BLaER1 treated with 17β-estradiol and CSF1 and Interleukin-3, amounts not matched to agents 10 nM and 100 nM (cell line): ENCODE data around the gene KCNS1.
A peak's percentile ranks its signal among the peaks of the same experiment; 100 is the strongest.

Experiments used
- H3K27ac ChIP-seq, 11 experiments: shearing (Covaris generic); formaldehyde crosslinking; 2 replicates each; pipeline ENCODE4 v1.8.1; 2022
- H3K27me3 ChIP-seq, 11 experiments: shearing (Covaris generic); formaldehyde crosslinking; 2 replicates each; pipeline ENCODE4 v1.8.1; 2022
- H3K36me3 ChIP-seq, 11 experiments: shearing (Covaris generic); formaldehyde crosslinking; 2 replicates each; pipeline ENCODE4 v1.8.1; 2022
- H3K4me1 ChIP-seq, 10 experiments: shearing (Covaris generic); formaldehyde crosslinking; 2 replicates each; pipeline ENCODE4 v1.8.1; 2022
- H3K4me2 ChIP-seq, 11 experiments: shearing (Covaris generic); formaldehyde crosslinking; 2 replicates each; pipeline ENCODE4 v1.8.1; 2022
- H3K4me3 ChIP-seq, 10 experiments: shearing (Covaris generic); formaldehyde crosslinking; 2 replicates each; pipeline ENCODE4 v1.8.1; 2022
- H3K9ac ChIP-seq, 11 experiments: shearing (Covaris generic); formaldehyde crosslinking; 2 replicates each; pipeline ENCODE4 v1.8.1; 2022
- H3K9me3 ChIP-seq, 11 experiments: shearing (Covaris generic); formaldehyde crosslinking; replicated peaks in 1 of 11; 2 replicates each; pipeline ENCODE4 v1.8.1; 2022
- H4K20me1 ChIP-seq, 11 experiments: shearing (Covaris generic); formaldehyde crosslinking; 2 replicates each; pipeline ENCODE4 v1.8.1; 2022
- Cebpa-rat ChIP-seq, 11 experiments: shearing (Covaris generic); IDR thresholded peaks; 2 replicates each; pipeline ENCODE4 v1.8.1; 2022

KCNS1 gene

DNA sequence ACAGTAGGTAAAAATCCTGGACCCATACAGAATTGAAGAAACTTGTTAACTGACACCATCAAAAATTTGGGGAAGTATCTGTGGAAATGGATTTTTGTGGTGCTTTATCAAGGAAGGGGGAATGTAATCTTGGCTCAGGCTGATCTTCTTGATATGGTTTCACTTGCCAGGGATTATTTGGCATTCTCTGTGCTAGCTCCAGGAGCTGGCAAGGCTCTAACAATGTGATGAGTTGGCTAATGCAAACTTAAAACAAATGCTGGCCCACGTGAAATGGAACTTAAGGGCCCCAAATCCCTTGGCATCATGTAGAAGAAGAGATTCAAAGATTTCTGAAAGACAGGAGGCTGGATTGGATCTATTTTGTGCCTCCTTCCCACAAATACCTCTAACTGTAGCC, 13.1 kb downstream of the KCNS1 start:
- Histone ChIP-seq H3K9ac (no peak overlapping the region), H3K27me3 (no peaks in the 10 kb centered on the region), H3K36me3 (peaks cover 2 to 31% (median 12%) of the 10 kb centered on the region in 11 experiments; a peak in 20 of 22 replicates), H4K20me1 (no peaks in the 10 kb centered on the region), H3K4me1 (peaks cover 7 to 27% (median 22%) of the 10 kb centered on the region in 10 experiments; a peak in 17 of 20 replicates), H3K4me3 (no peak overlapping the region), H3K9me3 (peaks cover under 1 to 7% (median 3%) of the 10 kb centered on the region in 11 experiments; a peak in 18 of 22 replicates), H3K27ac (no peak overlapping the region), H3K4me2 (0 out of 22 replicates have a peak overlapping the region, but pooled peaks of 1 of the 11 experiments have one; percentile 27)
- no peak for TF ChIP-seq Cebpa-rat (IDR thresholded peaks at IDR 0.05)

DNA sequence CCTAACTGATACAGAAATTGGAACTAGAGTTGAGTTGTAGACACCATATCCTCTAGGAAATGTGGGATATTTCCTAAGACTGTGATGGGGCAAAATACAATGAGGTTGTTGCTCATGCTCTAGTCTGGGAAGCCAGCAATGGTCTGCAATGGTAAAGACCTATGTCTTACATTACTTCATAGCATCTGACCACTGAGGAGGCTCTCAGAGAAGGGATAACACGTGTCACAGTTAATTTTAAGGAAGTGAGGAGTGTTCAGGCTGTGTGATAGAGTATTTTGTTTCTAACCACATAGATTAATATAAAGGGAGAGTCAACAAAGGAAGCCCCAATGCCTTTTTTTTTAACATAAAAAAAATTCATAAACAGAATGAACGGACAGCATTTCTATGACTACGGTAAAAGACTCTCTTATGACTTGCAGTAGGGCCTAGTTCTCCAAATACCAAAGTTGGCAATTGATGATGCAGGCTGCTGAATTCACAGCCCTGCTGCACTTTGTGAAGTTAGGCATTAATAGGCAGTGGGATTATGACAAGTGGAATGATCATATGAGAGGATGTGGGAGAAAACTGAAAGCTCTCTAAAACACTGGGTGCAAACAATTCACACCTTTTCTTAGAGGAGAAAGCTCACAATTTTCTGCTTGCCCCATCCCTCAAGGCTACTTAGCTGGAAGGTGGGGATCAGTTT, 13.7 kb downstream of the KCNS1 start:
- H3K27me3 ChIP-seq, result no peaks in the 10 kb centered on the region
- peaks cover 6 to 13% (median 8%) of the 10 kb centered on the region in 11 experiments; a peak in 21 of 22 replicates for H3K9me3 ChIP-seq
- no peak overlapping the region for H3K9ac ChIP-seq
- no peaks in the 10 kb centered on the region for H4K20me1 ChIP-seq
- peaks cover 7 to 27% (median 22%) of the 10 kb centered on the region in 10 experiments; a peak in 17 of 20 replicates for H3K4me1 ChIP-seq
- H3K4me3 ChIP-seq, result no peak overlapping the region
- H3K27ac ChIP-seq, result no peak overlapping the region
- H3K4me2 ChIP-seq, result peak overlapping the region in 1 of 11 experiments; percentile 27; a peak in 1 of 22 replicates
- H3K36me3 ChIP-seq, result peaks cover 8 to 37% (median 17%) of the 10 kb centered on the region in 11 experiments
- TF ChIP-seq Cebpa-rat (IDR thresholded peaks at IDR 0.05), result no peak

DNA sequence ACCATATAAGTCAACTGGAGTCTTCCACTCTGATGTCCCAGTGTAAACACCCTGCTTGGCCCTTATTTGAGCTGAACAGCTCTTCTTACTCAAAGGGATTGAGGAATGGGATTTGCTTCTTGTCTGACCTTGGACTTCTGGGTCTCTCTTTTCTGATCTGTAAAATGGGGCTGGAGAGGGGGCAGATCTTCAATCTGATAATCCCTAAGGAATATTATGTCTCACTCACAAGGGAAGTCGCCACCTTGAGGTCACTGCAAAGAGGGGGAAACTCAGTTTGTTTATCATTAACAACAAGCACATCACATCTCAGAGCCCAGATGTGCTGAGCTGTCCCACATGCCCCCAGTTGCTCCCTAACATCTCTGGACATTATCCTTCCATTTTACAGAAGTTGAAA, 15.1 kb downstream of the KCNS1 start:
- H3K4me2 ChIP-seq, result peak overlapping the region in 3 of 11 experiments; percentile 5 to 51 (median 23); a peak in 4 of 22 replicates
- no peaks in the 10 kb centered on the region for H3K27me3 ChIP-seq
- H3K9me3 ChIP-seq, result peaks cover 17 to 24% (median 18%) of the 10 kb centered on the region in 11 experiments
- peaks cover 21 to 51% (median 31%) of the 10 kb centered on the region in 11 experiments for H3K36me3 ChIP-seq
- H3K27ac ChIP-seq, result no peak overlapping the region
- no peak overlapping the region for H3K9ac ChIP-seq
- TF ChIP-seq Cebpa-rat (IDR thresholded peaks at IDR 0.05), result no peak
- no peak overlapping the region for H3K4me3 ChIP-seq
- no peaks in the 10 kb centered on the region for H4K20me1 ChIP-seq
- H3K4me1 ChIP-seq, result peaks cover 0 to 15% (median 12%) of the 10 kb centered on the region in 10 experiments; a peak in 16 of 20 replicates

DNA sequence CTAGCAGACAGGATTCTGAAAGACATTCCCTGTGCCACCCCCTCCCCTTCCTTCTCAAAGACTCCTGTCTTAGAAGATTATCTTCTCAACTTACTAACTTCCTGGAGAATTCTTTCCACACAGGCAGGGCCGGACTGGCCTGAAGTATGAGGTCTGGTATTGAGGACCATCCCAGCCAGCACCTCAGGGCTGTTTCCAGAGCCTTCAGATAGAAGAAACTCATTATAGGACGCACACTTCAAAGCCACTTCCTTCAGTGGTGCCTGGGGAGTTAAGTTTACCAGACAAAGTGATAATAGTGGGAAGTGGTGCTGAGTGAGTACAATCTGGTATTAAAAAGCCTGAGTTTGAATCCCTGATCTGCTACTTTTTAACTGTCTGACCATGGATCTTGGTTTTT, 15.6 kb downstream of the KCNS1 start:
- H3K9ac ChIP-seq, result no peak overlapping the region
- H3K9me3 ChIP-seq, result peaks cover 17 to 24% (median 18%) of the 10 kb centered on the region in 11 experiments
- no peak overlapping the region for H3K27ac ChIP-seq
- H3K36me3 ChIP-seq, result peaks cover 26 to 56% (median 37%) of the 10 kb centered on the region in 11 experiments
- no peaks in the 10 kb centered on the region for H3K27me3 ChIP-seq
- no peak for TF ChIP-seq Cebpa-rat (IDR thresholded peaks at IDR 0.05)
- H3K4me2 ChIP-seq, result peak overlapping the region in 6 of 11 experiments; percentile 5 to 51 (median 28); a peak in 8 of 22 replicates
- H4K20me1 ChIP-seq, result no peaks in the 10 kb centered on the region
- H3K4me3 ChIP-seq, result no peak overlapping the region
- H3K4me1 ChIP-seq, result peaks cover 0 to 13% (median 10%) of the 10 kb centered on the region in 10 experiments; a peak in 14 of 20 replicates

DNA sequence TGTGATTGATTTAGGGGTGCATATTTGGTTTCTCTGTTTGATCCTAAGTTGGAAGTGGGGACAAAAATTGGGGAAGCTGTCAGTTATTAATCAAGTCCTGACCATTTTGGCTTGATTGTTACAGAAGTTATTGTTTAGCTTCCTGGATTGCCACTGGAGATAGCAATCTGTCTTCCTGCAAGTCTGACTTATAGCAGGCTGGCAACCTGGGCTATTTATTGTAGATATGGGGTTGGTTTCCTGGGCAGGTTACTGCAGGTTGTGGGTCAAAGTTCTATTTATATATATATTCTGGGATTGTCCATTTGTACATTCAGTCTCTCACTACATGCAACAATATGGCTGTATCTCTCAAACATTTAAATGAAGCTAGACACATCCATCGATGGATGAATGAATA, 17.8 kb downstream of the KCNS1 start:
- Histone ChIP-seq H3K27me3 (no peaks in the 10 kb centered on the region), H3K27ac (no peak overlapping the region), H3K9ac (no peak overlapping the region), H4K20me1 (no peaks in the 10 kb centered on the region), H3K4me3 (no peak overlapping the region), H3K36me3 (peaks cover 48 to 74% (median 59%) of the 10 kb centered on the region in 11 experiments), H3K9me3 (peaks cover 17 to 24% (median 18%) of the 10 kb centered on the region in 11 experiments), H3K4me2 (no peak overlapping the region), H3K4me1 (peaks cover 0 to 13% (median 10%) of the 10 kb centered on the region in 10 experiments; a peak in 14 of 20 replicates)
- no peak for TF ChIP-seq Cebpa-rat (IDR thresholded peaks at IDR 0.05)

DNA sequence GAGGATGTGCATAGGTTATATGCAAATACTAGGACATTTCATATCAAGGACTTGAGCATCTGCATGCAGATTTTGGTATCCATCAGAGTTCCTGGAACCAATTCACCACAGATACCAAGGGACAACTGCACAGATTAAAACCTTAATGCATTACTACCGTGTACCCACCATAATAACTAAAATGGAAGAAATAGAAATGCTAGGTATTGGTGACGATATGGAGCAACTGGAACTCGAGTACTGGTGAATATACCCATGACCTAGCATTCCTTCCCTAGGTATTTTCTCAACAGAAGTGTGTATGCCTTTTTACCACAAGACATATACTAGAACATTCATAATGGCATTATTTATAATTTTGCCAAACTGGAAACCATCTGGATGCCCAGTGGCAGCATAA, 18.5 kb downstream of the KCNS1 start:
- Histone ChIP-seq H4K20me1 (peaks cover 0 to 2% (median 0%) of the 10 kb centered on the region in 11 experiments; a peak in 1 of 22 replicates), H3K9me3 (peaks cover 17 to 24% (median 18%) of the 10 kb centered on the region in 11 experiments), H3K4me3 (no peak overlapping the region), H3K27ac (no peak overlapping the region), H3K9ac (no peak overlapping the region), H3K36me3 (peaks cover 54 to 81% (median 65%) of the 10 kb centered on the region in 11 experiments), H3K4me1 (peaks cover 0 to 13% (median 10%) of the 10 kb centered on the region in 10 experiments; a peak in 14 of 20 replicates), H3K27me3 (no peaks in the 10 kb centered on the region), H3K4me2 (no peak overlapping the region)
- TF ChIP-seq Cebpa-rat (IDR thresholded peaks at IDR 0.05), result no peak

DNA sequence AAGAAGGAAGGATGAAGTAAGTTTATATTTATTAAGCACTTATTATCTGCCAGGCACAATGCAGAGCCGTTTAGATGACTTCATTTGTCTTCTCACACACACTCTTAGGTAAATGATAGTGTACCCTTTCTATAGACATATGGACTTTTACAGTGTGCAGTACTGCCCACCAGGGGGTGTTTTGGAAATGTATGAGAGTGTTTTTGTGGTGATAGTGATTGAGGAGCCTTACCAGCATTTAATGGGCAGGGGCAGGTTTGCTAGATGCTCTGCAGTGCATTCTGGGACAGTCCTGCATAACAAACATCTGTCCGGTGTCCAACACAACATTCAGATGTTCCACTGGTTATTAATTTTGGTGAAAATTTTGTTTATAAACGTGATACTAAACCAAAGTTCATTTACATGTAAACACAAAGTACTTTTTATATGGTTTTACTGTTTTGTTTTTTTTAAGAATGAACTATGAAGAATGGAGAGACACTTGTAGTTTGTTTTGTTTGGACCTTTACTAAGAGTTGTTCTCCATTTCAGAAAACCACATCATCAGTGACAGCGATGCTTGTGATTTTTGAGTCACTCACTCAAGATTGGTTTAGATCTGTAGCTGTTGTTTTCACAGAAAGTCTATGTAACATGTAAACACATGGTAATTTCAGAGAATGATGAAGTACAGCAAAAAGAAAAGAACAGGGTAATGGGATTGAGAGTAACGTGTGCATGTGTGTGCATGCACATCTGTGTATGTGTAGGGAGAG, 19.9 kb downstream of the KCNS1 start:
- Histone ChIP-seq H3K9ac (no peak overlapping the region), H3K9me3 (peaks cover 17 to 21% (median 18%) of the 10 kb centered on the region in 11 experiments), H3K4me3 (no peak overlapping the region), H3K27me3 (no peaks in the 10 kb centered on the region), H3K4me1 (peaks cover 0 to 12% (median 8%) of the 10 kb centered on the region in 10 experiments; a peak in 10 of 20 replicates), H4K20me1 (peaks cover 0 to 6% (median 0%) of the 10 kb centered on the region in 11 experiments; a peak in 1 of 22 replicates), H3K36me3 (peaks cover 68 to 87% (median 74%) of the 10 kb centered on the region in 11 experiments), H3K4me2 (no peak overlapping the region), H3K27ac (no peak overlapping the region)
- TF ChIP-seq Cebpa-rat (IDR thresholded peaks at IDR 0.05), result no peak

DNA sequence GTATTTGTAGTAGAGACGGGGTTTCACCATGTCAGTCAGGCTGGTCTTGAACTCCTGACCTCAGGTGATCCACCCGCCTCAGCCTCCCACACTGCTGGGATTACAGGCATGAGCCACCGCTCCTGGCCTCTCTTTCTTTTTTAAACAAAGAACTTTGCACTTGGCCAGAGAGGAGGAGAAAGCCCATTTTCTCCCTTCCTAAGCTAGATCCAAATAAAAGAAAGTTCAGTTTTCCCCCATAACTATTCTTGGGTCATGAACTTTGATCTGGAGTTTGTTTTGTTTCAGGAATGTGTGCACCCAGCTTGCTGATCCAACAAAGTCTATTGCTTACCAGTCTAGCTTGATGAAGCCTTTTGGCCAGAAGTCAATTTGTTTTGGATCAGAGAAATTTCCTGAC, 23.4 kb downstream of the KCNS1 start:
- H3K27ac ChIP-seq, result no peak overlapping the region
- no peak overlapping the region for H3K9ac ChIP-seq
- peaks cover 0 to 35% (median 13%) of the 10 kb centered on the region in 11 experiments; a peak in 12 of 22 replicates for H4K20me1 ChIP-seq
- peaks cover 95 to 100% (median 99%) of the 10 kb centered on the region in 11 experiments for H3K36me3 ChIP-seq
- no peaks in the 10 kb centered on the region for H3K27me3 ChIP-seq
- TF ChIP-seq Cebpa-rat (IDR thresholded peaks at IDR 0.05), result no peak
- H3K4me1 ChIP-seq, result no peaks in the 10 kb centered on the region
- H3K9me3 ChIP-seq, result peaks cover 12 to 18% (median 14%) of the 10 kb centered on the region in 11 experiments
- no peak overlapping the region for H3K4me2 ChIP-seq
- H3K4me3 ChIP-seq, result no peak overlapping the region

DNA sequence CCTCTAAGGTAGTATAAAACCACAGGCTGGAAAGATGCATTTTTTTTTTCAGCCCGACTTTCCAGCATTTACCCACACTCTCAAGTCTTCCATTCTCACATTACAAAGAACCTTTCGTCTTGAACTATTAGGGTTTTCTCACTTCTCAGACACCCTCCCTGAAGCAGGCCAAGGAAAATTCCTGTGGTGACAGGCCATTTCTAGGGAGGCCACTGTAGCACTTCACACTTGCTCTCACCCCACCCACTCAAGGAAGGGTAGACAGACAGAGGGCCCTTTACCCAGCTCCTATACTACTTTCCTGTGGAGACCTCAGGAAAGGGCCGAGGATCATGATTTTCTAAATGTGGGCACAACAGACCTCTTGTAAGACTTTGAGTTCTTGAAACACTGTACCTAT, 27.7 kb downstream of the KCNS1 start:
- peaks cover 68 to 100% (median 88%) of the 10 kb centered on the region in 11 experiments for H3K36me3 ChIP-seq
- no peak overlapping the region for H3K27ac ChIP-seq
- H4K20me1 ChIP-seq, result peaks cover 0 to 61% (median 15%) of the 10 kb centered on the region in 11 experiments; a peak in 15 of 22 replicates
- no peaks in the 10 kb centered on the region for H3K4me1 ChIP-seq
- H3K4me3 ChIP-seq, result no peak overlapping the region
- H3K4me2 ChIP-seq, result no peak overlapping the region
- H3K27me3 ChIP-seq, result no peaks in the 10 kb centered on the region
- no peaks in the 10 kb centered on the region for H3K9me3 ChIP-seq
- H3K9ac ChIP-seq, result no peak overlapping the region
- no peak for TF ChIP-seq Cebpa-rat (IDR thresholded peaks at IDR 0.05)
